ENCODE data around the gene DLX2.

GRCh38 chr2:172087207-172087779 is 15.4 kb downstream of the DLX2 start:
- no peak for TF ChIP-seq CTCF (IDR thresholded peaks at IDR 0.05)
- no peak for TF ChIP-seq POLR2A (IDR thresholded peaks at IDR 0.05)
- TF ChIP-seq POLR2AphosphoS5 (IDR thresholded peaks at IDR 0.05): no peak

All from sigmoid colon (tissue), 4 donors.